ENCODE measurements around the gene STARD3.
A peak's percentile ranks its signal among the peaks of the same experiment; 100 is the strongest.

Gene STARD3

GRCh38 chr17:39604911-39605491 lies 31.9 kb upstream of the STARD3 start:
- no peak for DNase-seq (ENCODE audit: low spot score)

DNA sequence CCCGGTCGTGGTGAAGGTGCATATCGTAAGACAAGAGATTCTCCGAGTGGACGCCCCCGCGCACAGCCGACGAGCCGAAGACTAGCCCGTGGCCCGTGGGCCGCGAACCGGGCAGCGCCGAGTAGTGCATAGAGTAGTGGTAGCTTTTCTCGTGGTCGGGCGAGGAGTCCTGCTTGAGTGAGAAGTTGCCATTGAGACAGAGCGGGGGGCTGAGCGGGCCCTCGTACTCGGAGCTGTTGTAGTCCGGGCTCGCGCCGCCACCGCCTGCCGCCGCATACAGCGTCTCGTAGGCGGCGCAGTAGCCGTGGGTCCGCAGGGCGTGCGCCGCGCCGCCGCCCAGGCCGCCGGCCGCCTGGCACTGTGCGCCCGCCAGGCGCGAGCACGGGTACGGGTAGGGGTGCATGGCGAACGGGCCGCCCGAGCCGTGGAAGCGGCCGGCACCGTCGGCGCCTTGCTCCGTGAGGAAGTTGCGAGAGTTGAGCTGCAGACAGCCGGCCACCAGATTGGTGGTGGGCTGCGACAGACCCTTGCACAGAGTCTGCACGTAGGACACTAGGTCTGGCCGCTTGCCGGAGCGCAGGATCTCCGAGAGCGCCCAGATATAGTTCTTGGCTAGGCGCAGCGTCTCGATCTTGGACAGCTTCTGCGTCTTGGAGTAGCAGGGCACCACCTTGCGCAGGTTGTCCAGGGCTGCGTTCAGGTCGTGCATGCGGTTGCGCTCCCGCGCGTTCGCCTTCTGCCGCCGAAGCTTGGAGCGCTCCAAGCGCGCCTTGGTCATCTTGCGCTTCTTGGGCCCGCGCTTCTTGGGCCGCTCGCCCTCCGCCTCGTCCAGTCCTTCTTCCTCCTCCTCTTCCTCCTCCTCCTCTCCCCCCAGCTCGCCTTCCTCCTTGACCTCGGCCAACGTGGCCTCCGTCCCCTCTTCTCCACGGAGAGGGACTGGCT lies 31.2 kb upstream of the STARD3 start:
- no peak for DNase-seq (ENCODE audit: low spot score)

GRCh38 chr17:39606434-39607056 lies 30.4 kb upstream of the STARD3 start:
- DNase-seq (ENCODE audit: low spot score): no peak

DNA sequence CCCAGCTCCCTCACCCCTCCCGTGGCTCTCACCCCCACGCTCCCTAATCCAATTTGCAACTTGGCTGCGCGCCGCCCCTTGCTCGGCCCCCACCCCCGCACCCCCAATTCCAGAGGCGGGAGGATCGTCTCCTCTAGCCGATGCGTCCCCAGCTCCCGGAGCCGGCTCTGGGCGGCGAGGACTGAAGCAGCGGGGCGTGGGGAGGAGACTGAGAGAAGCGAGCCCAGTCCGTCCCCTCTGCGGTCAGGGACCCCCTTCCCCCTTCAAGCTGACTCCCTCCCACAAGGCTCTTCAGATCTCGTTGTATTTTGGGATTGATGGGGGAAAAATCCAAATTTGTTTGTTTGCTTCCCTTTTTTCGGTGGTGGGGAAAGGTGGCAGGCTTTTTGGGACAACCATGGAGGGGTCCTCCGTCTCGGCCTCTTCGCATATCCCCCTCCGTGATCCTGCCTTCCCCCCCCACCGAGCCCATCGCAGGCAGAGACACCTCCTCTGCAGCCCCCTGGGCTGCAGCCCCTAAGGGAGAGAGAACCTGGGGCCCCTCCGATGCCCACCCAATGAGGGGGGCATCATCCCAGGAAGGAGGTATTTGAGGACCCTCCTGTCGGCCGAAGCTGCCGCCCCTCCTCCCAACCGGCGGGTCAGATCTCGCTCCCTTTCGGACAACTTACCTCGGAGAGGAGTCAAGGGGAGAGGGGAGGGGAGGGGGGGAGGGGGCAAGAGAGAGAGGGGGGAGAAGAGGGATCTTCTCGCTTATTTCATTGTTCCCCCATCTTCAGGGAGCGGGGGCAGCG lies 29.7 kb upstream of the STARD3 start:
- no peak for DNase-seq (ENCODE audit: low spot score)

DNA sequence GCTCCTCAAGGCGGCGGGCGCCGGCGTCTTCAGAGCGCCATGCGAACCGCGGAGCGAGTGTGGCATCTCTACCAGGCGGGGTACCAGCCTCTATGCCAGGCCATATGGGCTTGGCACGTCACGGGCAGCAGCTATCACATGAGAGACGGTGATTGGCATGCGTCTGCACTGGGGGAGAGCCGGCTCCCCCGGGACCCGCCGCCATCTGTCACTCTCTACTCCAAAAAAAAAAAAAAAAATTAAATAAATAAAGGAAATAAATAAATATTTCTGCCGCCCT lies 29.2 kb upstream of the STARD3 start, which contains the start of gene NEUROD2:
TSS of gene NEUROD2 (minus strand) at position 70 of the 280 bp plus-strand sequence. CDS start 1,321 bp downstream, outside the sequence.
- no peak for DNase-seq (ENCODE audit: low spot score)

DNA sequence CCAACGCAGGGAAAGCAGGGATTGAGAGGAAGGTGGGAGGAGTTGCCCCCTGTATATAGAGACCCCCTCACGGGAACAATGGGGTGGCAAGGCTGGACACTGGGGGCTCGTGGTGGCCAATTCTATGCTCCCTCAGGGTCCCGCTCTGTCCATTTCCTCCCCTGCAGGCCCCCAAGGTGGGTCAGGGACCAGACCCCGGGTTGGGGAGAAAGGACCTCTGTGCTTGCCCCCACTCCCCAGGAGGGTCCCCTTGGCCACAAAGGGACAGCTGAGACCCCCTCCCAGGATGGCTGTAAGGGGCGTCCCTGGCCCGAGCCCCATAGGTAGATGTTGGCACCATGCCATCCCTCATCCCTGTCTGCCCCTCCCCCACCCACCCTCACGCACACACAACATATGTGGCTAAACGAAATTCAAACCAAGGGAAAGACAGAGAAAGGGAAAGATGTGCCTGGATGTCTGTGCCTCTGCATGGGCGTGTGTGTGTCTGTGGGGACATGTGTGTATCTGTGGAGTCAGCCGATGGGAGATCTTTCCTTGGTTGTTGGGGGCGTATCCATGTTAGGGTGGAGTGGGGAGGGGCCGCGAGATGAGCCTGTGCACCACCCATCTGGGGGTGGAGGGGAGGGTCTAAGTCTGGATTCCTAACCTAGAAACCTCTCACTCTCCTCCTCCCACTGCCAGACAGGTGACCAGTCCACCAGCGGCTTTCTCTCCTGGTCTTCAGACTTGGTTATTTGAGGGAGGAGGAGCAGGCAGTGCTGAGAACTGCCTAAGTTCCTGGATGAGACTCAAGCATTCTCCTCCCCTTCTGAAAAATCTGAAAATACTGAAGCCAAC lies 28.6 kb upstream of the STARD3 start:
- DNase-seq (ENCODE audit: low spot score): no peak

- DNase-seq (ENCODE audit: low spot score): no peak
Observed at GRCh38 chr17:39609416-39610025, 27.4 kb upstream of the STARD3 start.

- DNase-seq (ENCODE audit: low spot score): no peak
Observed at GRCh38 chr17:39611401-39612112, 25.4 kb upstream of the STARD3 start.

DNA sequence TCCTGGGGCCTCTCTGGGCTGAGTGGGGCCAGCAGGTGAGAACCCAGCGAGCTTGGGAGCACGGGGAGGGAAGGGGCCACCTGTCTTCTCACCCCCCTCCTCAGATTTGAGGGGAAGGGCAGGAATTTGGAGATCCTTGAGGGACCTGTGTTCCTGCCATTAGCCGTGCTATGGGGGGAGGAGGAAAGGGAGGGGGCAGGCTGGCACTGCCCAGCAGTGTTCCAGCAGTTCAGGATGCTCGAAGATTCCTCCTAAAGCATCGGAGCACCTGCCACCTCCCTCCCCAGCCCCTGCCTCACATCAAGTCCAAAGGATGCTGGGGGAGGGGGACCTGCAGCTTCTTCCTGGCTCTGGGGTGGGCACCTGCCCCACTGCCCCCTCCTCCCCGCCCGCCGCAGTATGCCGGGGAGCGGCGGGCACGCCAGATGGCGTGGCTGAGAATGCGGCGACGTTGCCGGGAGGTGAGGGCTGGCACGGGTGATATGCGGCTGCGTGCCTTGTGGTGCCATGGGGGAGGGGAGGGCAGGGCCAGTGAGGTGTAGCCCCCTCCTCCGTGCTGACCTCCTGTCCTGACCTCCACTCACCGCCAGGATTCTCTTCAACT lies 24.6 kb upstream of the STARD3 start:
- DNase-seq (ENCODE audit: low spot score): no peak

- DNase-seq (ENCODE audit: low spot score): no peak
Observed at GRCh38 chr17:39612935-39613464, 23.9 kb upstream of the STARD3 start.

DNA sequence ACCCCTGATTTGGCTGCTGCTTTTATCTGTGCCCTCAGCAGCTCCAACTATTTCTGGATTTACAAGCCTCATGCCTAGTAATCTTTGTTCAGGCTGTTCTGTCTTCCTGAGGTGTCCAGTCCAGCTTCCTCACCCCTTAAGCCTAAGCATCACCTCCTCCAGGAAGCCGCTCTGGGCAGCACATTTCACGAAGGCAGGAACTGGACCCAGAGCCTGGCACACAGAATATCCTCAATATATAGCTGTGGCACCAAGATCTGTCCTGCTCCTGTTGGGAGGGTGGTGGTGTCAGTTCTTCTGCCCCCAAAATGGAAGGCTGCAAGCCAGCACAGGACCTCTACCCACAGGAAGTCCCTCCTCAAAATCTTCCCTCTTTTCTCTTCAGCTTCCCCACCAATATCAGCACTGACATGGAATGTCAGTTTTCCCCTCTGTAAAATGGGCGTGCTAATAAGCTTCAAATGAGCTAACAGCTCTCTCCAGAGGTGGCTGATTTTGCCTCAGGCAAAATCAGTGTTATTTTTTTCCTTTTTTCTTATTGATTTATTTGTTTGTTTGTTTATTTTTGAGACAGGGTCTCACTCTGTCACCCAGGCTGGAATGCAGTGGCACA lies 22.3 kb upstream of the STARD3 start:
- no peak for DNase-seq (ENCODE audit: low spot score)

DNA sequence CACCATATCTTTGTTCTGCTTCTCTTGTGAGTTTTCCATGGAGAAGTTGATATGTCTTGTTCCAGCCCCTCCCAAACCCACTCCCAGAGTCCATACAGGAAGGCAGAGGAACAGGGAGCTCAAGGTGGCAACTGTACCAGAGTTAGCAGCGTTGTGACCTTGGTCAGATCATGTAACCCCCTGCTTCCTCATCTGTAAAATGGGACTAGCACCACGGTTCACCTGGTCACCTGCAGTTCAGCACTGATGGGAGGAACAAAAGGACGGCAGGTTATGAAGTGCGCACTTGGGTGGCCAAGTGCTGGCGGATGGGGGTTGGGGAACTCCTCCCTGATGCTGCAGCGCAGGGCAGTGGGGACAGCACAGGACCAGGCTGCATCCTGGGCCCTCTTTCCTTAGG lies 21.5 kb upstream of the STARD3 start:
- DNase-seq (ENCODE audit: low spot score): no peak

DNA sequence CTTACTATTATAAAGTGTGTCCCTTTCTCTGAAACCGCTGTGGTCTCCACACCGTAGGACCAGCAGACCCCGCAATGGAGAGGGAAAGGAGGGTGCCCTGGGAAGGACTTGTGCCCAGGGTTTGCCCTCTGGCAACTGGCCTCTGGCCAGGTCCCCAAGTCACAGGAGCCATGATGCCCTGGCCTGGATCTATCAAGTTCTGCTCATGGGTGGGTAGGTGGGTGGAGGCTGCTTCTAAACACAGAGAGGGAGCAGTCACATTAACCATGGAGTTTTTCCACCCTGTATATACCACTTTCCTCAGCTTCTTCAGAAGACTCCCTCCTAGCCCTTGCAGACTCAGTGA lies 19.9 kb upstream of the STARD3 start:
- no peak for DNase-seq (ENCODE audit: low spot score)

- DNase-seq (ENCODE audit: low spot score): peak; percentile 48
Observed at GRCh38 chr17:39617446-39618245, 19.3 kb upstream of the STARD3 start.

- no peak for DNase-seq (ENCODE audit: low spot score)
Observed at GRCh38 chr17:39618246-39618913, 18.6 kb upstream of the STARD3 start.

- DNase-seq (ENCODE audit: low spot score): no peak
Observed at GRCh38 chr17:39618956-39619785, 17.8 kb upstream of the STARD3 start.

DNA sequence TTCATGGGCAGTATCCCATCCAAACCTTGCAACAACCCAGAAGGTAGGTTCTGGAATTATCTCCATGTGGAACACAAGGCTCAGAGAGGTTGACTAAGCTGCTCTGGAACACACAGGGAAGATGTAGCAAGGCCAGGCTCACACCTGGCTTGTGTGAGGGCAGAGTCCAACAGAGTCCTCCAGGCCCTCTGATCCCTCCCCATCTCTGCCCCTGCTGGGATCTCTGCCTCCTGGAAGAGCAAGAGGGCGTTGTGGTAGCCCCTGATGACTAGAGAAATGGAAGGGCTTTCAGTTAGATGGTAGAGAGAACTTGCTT lies 17.2 kb upstream of the STARD3 start:
- no peak for DNase-seq (ENCODE audit: low spot score)
